ENCODE data around the gene LRRC46.

The LRRC46 gene

GRCh38 chr17:47857551-47858455 lies 26.3 kb downstream of the LRRC46 start:
- DNase-seq (ENCODE audit: insufficient read length, low spot score) (no peak), FAIRE-seq (no peak)
- TF ChIP-seq POLR2AphosphoS5 (IDR thresholded peaks at IDR 0.05; ENCODE audit: low read depth, low read length): no peak

GRCh38 chr17:47860386-47860785 lies 28.9 kb downstream of the LRRC46 start:
- no peak for FAIRE-seq
- TF ChIP-seq SPI1 (IDR thresholded peaks at IDR 0.05; ENCODE audit: low read depth, low read length): no peak
- TF ChIP-seq POLR2AphosphoS5 (IDR thresholded peaks at IDR 0.05; ENCODE audit: low read depth, low read length): no peak
- TF ChIP-seq POLR2A (IDR thresholded peaks at IDR 0.05; ENCODE audit: low read depth, low read length): no peak
- no peak for TF ChIP-seq TAF1 (IDR thresholded peaks at IDR 0.05; ENCODE audit: low read depth, low read length)
- TF ChIP-seq POU2F2 (IDR thresholded peaks at IDR 0.05; ENCODE audit: low read depth, low read length): no peak
- TF ChIP-seq PAX5 (IDR thresholded peaks at IDR 0.05; ENCODE audit: insufficient read depth, low read length, severe bottlenecking): no peak
- DNase-seq (ENCODE audit: insufficient read length, low spot score): no peak

GRCh38 chr17:47862621-47863440 lies 31.4 kb downstream of the LRRC46 start:
- DNase-seq (ENCODE audit: insufficient read length, low spot score) (no peak), FAIRE-seq (no peak)
- TF ChIP-seq SPI1 (IDR thresholded peaks at IDR 0.05; ENCODE audit: low read depth, low read length) (peak; percentile 9; the same call in 1 of the 2 replicates), POLR2AphosphoS5 (IDR thresholded peaks at IDR 0.05; ENCODE audit: low read depth, low read length) (no peak)

- TF ChIP-seq POLR2AphosphoS5 (IDR thresholded peaks at IDR 0.05; ENCODE audit: low read depth, low read length) (no peak), TAF1 (IDR thresholded peaks at IDR 0.05; ENCODE audit: low read depth, low read length) (no peak), POLR2A (IDR thresholded peaks at IDR 0.05; ENCODE audit: low read depth, low read length) (no peak)
- FAIRE-seq (no peak), DNase-seq (ENCODE audit: insufficient read length, low spot score) (no peak)
These were observed 33.3 kb downstream of the LRRC46 start for GRCh38 chr17:47864791-47865216.

- FAIRE-seq (no peak), DNase-seq (ENCODE audit: insufficient read length, low spot score) (no peak)
- TF ChIP-seq POU2F2 (IDR thresholded peaks at IDR 0.05; ENCODE audit: low read depth, low read length) (no peak), POLR2A (IDR thresholded peaks at IDR 0.05; ENCODE audit: low read depth, low read length) (no peak), TAF1 (IDR thresholded peaks at IDR 0.05; ENCODE audit: low read depth, low read length) (no peak), PAX5 (IDR thresholded peaks at IDR 0.05; ENCODE audit: insufficient read depth, low read length, severe bottlenecking) (no peak), POLR2AphosphoS5 (IDR thresholded peaks at IDR 0.05; ENCODE audit: low read depth, low read length) (no peak), SPI1 (IDR thresholded peaks at IDR 0.05; ENCODE audit: low read depth, low read length) (no peak)
These were observed 35.5 kb downstream of the LRRC46 start for GRCh38 chr17:47866941-47867340.

GRCh38 chr17:47867813-47868533 lies 36.5 kb downstream of the LRRC46 start:
- DNase-seq (ENCODE audit: insufficient read length, low spot score) (no peak), FAIRE-seq (no peak)
- TF ChIP-seq POLR2A (IDR thresholded peaks at IDR 0.05; ENCODE audit: low read depth, low read length): no peak
- no peak for TF ChIP-seq POU2F2 (IDR thresholded peaks at IDR 0.05; ENCODE audit: low read depth, low read length)
- TF ChIP-seq POLR2AphosphoS5 (IDR thresholded peaks at IDR 0.05; ENCODE audit: low read depth, low read length): no peak
- TF ChIP-seq PAX5 (IDR thresholded peaks at IDR 0.05; ENCODE audit: insufficient read depth, low read length, severe bottlenecking): no peak
- TF ChIP-seq TAF1 (IDR thresholded peaks at IDR 0.05; ENCODE audit: low read depth, low read length): no peak
- no peak for TF ChIP-seq SPI1 (IDR thresholded peaks at IDR 0.05; ENCODE audit: low read depth, low read length)

GRCh38 chr17:47869114-47869513 lies 37.6 kb downstream of the LRRC46 start:
- no peak for DNase-seq (ENCODE audit: insufficient read length, low spot score)
- no peak for FAIRE-seq
- TF ChIP-seq POU2F2 (IDR thresholded peaks at IDR 0.05; ENCODE audit: low read depth, low read length): no peak
- no peak for TF ChIP-seq POLR2A (IDR thresholded peaks at IDR 0.05; ENCODE audit: low read depth, low read length)
- no peak for TF ChIP-seq SPI1 (IDR thresholded peaks at IDR 0.05; ENCODE audit: low read depth, low read length)
- no peak for TF ChIP-seq POLR2AphosphoS5 (IDR thresholded peaks at IDR 0.05; ENCODE audit: low read depth, low read length)
- TF ChIP-seq PAX5 (IDR thresholded peaks at IDR 0.05; ENCODE audit: insufficient read depth, low read length, severe bottlenecking): no peak
- TF ChIP-seq TAF1 (IDR thresholded peaks at IDR 0.05; ENCODE audit: low read depth, low read length): no peak

GRCh38 chr17:47870056-47870455 lies 38.6 kb downstream of the LRRC46 start:
- no peak for DNase-seq (ENCODE audit: insufficient read length, low spot score)
- no peak for TF ChIP-seq SPI1 (IDR thresholded peaks at IDR 0.05; ENCODE audit: low read depth, low read length)
- TF ChIP-seq POLR2A (IDR thresholded peaks at IDR 0.05; ENCODE audit: low read depth, low read length): no peak
- no peak for TF ChIP-seq PAX5 (IDR thresholded peaks at IDR 0.05; ENCODE audit: insufficient read depth, low read length, severe bottlenecking)
- no peak for TF ChIP-seq POU2F2 (IDR thresholded peaks at IDR 0.05; ENCODE audit: low read depth, low read length)

GRCh38 chr17:47871048-47871447 lies 39.6 kb downstream of the LRRC46 start:
- FAIRE-seq: no peak
- TF ChIP-seq POU2F2 (IDR thresholded peaks at IDR 0.05; ENCODE audit: low read depth, low read length): no peak
- TF ChIP-seq POLR2AphosphoS5 (IDR thresholded peaks at IDR 0.05; ENCODE audit: low read depth, low read length): no peak
- TF ChIP-seq PAX5 (IDR thresholded peaks at IDR 0.05; ENCODE audit: insufficient read depth, low read length, severe bottlenecking): no peak
- no peak for TF ChIP-seq TAF1 (IDR thresholded peaks at IDR 0.05; ENCODE audit: low read depth, low read length)
- no peak for TF ChIP-seq SPI1 (IDR thresholded peaks at IDR 0.05; ENCODE audit: low read depth, low read length)
- no peak for TF ChIP-seq POLR2A (IDR thresholded peaks at IDR 0.05; ENCODE audit: low read depth, low read length)

More at GRCh38 chr17:47870056-47870455, 38.6 kb downstream of the LRRC46 start:
- FAIRE-seq: no peak

More at GRCh38 chr17:47871048-47871447, 39.6 kb downstream of the LRRC46 start:
- DNase-seq (ENCODE audit: insufficient read length, low spot score): no peak

Data from GM12891 (cell line).